HG02588 (cell line): ENCODE results near the gene HOXD10.

Experiments used
- ATAC-seq: cut with Tn5 transposase; IDR thresholded peaks from one replicate; pipeline ENCODE4 v1.9.1; 2021; ENCODE audit warnings: mild to moderate bottlenecking, moderate library complexity; ENCODE audit not compliant: unreplicated experiment

HOXD10 gene

GRCh38 chr2:176105730-176106580 lies 10.6 kb upstream of the HOXD10 start:
- no peak for ATAC-seq

DNA sequence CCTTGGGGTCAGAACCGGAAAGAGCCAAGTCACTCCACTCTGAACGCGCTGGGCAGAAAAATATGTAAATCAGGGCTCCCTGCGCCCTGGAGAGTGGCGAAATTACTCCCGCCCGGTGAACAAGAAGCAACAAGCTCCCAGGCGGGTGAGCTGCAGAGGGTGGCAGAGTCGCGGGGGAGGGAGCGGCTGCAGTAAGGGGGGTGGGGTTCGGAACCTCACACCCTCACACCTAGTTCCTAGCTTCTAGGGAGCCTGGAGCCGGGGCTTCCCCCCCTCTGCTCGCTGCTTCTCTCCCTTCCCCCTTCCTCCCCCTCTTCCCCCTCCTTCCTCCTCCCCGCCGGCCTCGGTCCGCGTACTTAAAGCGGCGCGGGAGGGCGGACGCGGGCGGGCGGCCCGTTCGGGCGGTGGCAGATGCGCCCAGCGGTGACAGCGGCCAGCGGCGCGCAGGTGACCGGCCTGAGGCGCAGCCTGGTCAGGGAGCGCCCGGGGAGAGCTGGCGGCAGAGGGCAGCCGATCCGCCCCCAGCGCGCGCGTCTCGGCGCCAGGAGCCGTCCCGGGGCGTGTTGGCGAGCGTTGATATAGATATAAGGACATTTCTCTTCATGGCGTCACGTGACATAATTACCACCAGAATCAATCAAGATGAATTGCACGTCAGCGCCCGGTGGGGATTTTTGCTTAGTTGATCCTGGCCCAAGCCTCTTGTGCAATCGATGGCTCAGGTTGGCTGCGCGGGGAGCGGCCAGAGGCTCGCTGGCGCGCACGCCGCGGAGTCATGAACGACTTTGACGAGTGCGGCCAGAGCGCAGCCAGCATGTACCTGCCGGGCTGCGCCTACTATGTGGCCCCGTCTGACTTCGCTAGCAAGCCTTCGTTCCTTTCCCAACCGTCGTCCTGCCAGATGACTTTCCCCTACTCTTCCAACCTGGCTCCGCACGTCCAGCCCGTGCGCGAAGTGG lies 9.7 kb upstream of the HOXD10 start, which contains the start of gene HOXD11:
Gene HOXD11 (plus strand): TSS at position 700 of the 959 bp plus-strand sequence. CDS start 76 bp downstream, at position 776.
- ATAC-seq: no peak

- ATAC-seq: no peak
These were observed 8.8 kb upstream of the HOXD10 start for GRCh38 chr2:176107731-176108181.

GRCh38 chr2:176109192-176109901 lies 7.2 kb upstream of the HOXD10 start:
- no peak for ATAC-seq

DNA sequence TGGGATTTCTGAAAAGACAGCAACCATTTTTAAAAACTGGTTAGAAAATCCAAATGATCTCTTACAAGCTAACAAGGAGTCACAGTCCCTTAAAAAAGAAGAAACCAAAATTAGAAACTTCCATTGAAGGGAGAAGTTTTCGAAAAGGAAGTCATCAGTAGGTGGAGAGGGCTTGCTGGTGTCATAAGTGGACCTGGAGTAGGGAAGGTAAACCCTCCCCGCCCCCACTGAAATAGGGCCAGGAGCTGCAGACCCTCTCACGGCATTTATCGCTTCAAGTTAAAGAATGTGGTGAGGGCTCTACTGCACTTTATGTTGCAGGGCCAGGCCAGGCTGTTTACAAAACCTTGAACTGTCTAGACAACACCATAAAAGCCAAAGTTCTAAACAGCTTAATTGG lies 6.6 kb upstream of the HOXD10 start:
- ATAC-seq: no peak

- no peak for ATAC-seq
These were observed 5.9 kb upstream of the HOXD10 start for GRCh38 chr2:176110415-176111308.

DNA sequence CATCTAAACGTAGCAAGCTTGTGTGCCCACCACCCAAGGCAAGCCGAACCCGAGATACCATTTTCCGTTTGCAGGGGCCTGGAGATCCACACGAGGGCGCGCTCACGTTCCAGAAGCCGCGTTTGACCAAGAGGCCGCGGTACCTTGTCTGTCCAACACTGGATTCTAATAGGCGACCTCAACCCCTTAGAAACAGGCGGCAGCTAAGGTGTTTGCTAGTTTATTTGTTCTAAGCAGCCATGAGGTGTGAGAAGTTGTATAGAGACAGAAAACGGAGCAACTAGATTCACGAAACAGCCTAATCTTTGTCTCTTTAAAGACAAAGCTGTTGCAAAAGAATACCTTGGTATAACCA lies 5.3 kb upstream of the HOXD10 start:
- ATAC-seq: no peak

DNA sequence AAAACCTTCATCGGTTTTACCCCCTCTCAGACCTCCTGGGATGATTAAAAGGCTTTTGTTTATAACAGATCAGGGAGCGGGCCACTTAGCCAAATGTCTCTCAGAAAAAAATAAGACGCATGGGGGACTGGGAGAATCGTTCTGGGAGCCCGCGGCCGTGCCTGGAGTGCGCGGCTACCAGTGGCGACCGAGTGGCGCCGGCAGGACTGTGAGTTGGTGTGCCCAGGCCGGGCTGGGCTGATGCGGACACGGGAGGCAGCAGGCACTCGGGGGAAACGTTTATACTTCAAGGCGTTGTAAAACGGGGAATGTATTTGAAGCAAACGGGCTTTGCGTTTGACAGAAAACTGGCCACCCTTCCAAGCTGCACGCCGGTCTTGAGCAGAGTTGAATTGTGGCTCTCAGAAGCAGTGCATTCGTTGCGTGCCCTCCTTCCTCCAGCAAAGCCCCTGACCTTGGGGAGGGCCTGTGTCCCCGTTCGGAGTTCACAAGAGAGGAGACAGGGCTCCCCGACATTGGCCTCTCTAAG lies 4.7 kb upstream of the HOXD10 start:
- ATAC-seq: no peak

DNA sequence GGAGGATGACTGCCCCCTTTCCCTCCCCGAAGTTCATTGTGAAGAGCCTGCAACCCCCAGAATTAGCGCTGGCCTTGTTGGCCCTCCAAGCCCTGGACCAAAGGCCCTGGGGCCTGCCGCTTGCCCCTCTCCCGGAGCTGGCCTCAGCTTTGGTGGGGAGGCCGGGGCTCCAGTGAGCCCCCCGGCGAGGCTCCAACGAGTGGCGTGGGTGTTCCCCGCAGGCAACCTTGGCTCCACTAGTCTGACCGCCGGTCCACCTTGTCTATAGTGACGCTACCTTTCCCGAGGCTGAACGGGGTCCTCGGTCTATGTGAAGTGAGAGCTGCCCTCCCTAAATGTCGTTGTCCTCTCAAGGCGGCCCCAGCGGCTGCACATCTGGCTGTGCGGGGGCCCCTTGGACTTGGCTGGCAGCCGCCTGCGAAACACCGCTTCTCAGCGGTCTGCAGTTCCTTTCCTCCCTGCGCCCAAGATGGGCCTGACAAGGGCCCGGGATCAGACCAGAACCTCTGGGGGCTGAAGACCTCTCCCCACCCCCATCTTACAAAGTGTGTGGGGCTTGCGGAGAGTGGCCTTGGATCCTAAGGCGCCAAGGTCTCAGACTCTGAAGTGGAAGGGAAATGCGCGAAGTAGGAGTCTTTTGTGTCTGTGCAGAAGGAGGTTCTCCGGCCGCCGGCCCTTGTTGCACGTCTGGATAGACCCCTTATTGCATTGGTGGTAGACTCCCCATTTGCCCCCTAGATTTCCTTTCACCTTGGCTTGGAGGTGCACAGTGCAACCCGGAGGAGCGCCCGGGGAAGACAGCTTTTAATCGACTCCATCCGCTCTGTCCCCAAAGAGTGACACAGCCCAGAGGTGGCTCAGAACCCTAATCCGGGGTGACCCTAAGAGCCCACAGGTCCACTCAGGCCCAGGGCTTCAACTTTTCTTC lies 3.9 kb upstream of the HOXD10 start:
- ATAC-seq: no peak

- no peak for ATAC-seq
These were observed 2.3 kb upstream of the HOXD10 start for GRCh38 chr2:176114120-176114929.

- ATAC-seq: no peak
These were observed 1.5 kb upstream of the HOXD10 start for GRCh38 chr2:176114930-176115625.

GRCh38 chr2:176117162-176117822 lies 714 bp downstream of the HOXD10 start:
- no peak for ATAC-seq

DNA sequence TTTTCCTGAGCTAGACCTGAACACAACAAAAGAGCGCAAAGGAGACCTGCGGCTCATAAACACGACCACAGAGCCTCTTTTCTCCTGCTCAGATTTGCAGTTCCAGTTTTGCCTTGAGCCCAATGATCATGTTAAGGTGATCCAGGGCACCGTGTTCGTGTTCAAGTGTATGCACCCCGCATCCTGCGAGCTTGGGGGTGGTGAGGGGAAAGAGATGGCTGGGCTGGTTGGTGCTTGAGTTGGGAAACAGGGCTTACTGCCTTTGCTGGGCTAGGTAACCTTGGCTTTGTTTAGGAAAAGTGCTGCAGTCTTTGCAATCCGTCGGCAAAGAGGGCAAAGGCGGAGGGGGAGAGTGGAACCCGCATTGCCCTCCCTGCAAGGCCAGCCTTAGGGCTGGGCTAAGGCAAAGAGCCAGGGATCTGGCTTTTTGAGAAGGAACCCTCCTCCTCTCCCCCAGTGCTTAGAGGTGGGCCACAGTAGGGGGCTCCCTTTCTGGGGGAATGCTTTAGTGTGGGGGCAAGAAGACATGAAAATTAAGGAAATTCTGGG lies 1.3 kb downstream of the HOXD10 start:
- no peak for ATAC-seq

DNA sequence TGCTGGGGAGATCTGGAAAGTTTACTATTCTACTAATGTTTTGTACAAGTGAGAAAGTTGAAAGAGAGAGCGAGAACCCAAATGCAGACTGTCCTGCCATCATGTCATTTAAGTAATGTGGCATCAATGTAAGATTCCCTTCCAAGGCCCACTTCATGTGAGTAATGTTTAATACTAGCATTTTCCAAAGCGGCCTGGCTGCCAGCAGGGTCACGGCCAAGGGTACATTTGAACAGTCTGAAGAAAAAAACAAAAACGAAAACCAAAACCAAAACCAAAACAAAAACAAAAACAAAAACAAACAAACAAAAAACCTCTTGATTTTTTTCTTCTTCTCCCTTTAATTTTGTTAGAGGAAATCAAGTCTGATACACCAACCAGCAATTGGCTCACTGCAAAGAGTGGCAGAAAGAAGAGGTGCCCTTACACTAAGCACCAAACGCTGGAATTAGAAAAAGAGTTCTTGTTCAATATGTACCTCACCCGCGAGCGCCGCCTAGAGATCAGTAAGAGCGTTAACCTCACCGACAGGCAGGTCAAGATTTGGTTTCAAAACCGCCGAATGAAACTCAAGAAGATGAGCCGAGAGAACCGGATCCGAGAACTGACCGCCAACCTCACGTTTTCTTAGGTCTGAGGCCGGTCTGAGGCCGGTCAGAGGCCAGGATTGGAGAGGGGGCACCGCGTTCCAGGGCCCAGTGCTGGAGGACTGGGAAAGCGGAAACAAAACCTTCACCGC lies 2.2 kb downstream of the HOXD10 start:
- peak; percentile 54 for ATAC-seq

DNA sequence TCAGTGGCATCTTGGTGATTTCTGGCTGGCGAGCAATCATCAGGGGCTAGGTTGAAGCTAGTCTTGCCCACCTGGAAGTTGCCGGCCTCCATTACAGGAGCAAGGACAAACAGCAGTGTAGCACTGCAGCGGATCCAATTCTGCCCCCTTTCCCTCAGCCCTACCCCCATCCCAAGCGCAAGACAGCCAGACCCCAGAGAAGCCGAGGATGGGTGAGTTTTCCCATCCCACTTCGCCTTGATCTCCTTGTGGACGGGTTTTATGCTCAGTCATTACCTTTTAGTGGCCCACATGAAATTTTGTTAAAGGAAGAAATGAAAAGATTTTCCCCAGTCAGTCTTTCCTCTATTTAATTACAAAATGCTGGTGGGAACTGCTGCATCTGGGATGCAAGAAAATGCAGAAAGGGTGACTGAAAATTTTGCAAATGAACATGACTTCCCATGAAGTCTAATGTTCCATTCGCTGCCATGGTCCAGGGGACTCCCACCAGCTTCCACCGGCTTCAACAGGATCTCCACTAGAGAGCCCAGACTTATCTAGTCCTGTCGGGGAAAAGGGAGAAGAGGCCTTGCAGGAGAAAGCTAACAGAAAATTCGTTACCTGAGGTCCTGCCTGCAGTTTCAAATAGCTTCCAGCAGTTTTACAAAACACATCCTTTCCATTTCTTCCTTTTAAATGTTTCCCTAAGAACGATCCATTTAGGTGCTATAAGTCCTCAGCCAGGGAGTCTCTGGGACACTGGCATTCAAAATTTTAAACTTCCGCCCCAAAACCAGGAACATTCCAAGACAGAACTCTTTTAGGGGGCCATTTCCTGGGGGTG lies 4.0 kb downstream of the HOXD10 start:
- ATAC-seq: no peak
